IMR-90 (cell line): ENCODE measurements around the gene PRKCA. TPM values are rescaled to one million over a fixed set of nuclear protein-coding genes. Genes with fewer than 3 reads are reported as not detected.

Experiments used
- ATAC-seq: fragments of 200-7000 bp; cut with Tn5 transposase; 2 replicates; pipeline ENCODE4 v1.9.1; 2020; ENCODE audit warnings: low read depth, mild to moderate bottlenecking, moderate library complexity
- BruUV-seq: library from RNA; stranded (reverse); fragments of 400-500 nt; replicated peaks from 2 replicates; lab custom pipeline; 2021; lab: Mats Ljungman, UMichigan
- CTCF ChIA-PET: fragments of 300-600 bp; formaldehyde crosslinking; extraction: SDS; loops from one replicate; lab custom pipeline; 2021; ENCODE audit warnings: antibody characterized with exemption; lab: Yijun Ruan, JAX
- POLR2A ChIA-PET: fragments of 300-600 bp; sonication (Branson Sonifier 250); formaldehyde crosslinking; loops from one replicate; lab custom pipeline; 2022; ENCODE audit warnings: antibody characterized with exemption; ENCODE audit not compliant: unreplicated experiment; lab: Charles Lee
- DNase-seq: peaks from one replicate; pipeline ENCODE4 v3.0.0; 2013
- H2AFZ ChIP-seq: replicated peaks from 2 replicates; pipeline ENCODE3; 2013; ENCODE audit warnings: low read length, mild to moderate bottlenecking; ENCODE audit not compliant: poor library complexity
- H2AK5ac ChIP-seq: 2 replicates; pipeline ENCODE4 v1.6.1; 2013; ENCODE audit warnings: low read depth, low read length, inconsistent platforms
- H2AK9ac ChIP-seq: replicated peaks from 2 replicates; pipeline ENCODE3; 2013; ENCODE audit warnings: mild to moderate bottlenecking, low read depth, low read length, moderate library complexity; ENCODE audit not compliant: poor library complexity
- H2BK120ac ChIP-seq: 2 replicates; pipeline ENCODE4 v1.6.1; 2013; ENCODE audit warnings: low read depth, low read length, inconsistent platforms
- H2BK15ac ChIP-seq: 3 replicates; pipeline ENCODE4 v1.6.1; 2013; ENCODE audit warnings: low read depth, low read length, inconsistent platforms
- H2BK20ac ChIP-seq: 2 replicates; pipeline ENCODE4 v1.6.1; 2013; ENCODE audit warnings: low read depth, mild to moderate bottlenecking, inconsistent platforms, low read length, moderate library complexity
- H2BK5ac ChIP-seq: 2 replicates; pipeline ENCODE4 v1.6.1; 2013; ENCODE audit warnings: mild to moderate bottlenecking, low read depth, low read length, inconsistent platforms; ENCODE audit not compliant: poor library complexity, severe bottlenecking
- H3K14ac ChIP-seq: replicated peaks from 2 replicates; pipeline ENCODE4 v1.6.1; 2013; ENCODE audit warnings: low read depth, low read length, inconsistent platforms
- H3K18ac ChIP-seq: 2 replicates; pipeline ENCODE4 v1.6.1; 2013; ENCODE audit warnings: low read depth, low read length, control low read depth
- H3K23ac ChIP-seq: 2 replicates; pipeline ENCODE4 v1.6.1; 2013; ENCODE audit warnings: low read depth, low read length, inconsistent platforms
- H3K27ac ChIP-seq: 2 replicates; pipeline ENCODE4 v1.5.1; 2013; ENCODE audit warnings: mild to moderate bottlenecking, control low read depth, low read length; ENCODE audit not compliant: insufficient read depth
- H3K27me3 ChIP-seq: 2 replicates; pipeline ENCODE4 v1.6.1; 2013; ENCODE audit warnings: low read length; ENCODE audit not compliant: control insufficient read depth, insufficient read depth
- H3K36me3 ChIP-seq: 2 replicates; pipeline ENCODE4 v1.6.1; 2013; ENCODE audit warnings: low read length, mixed read lengths; ENCODE audit not compliant: control insufficient read depth, insufficient read depth
- H3K4ac ChIP-seq: 2 replicates; pipeline ENCODE4 v1.6.1; 2013; ENCODE audit warnings: low read depth, low read length, inconsistent platforms
- H3K4me1 ChIP-seq: 2 replicates; pipeline ENCODE4 v1.6.1; 2013; ENCODE audit warnings: low read length, mixed read lengths; ENCODE audit not compliant: control insufficient read depth, insufficient read depth
- H3K4me2 ChIP-seq: 2 replicates; pipeline ENCODE4 v1.6.1; 2013; ENCODE audit warnings: low read depth, mild to moderate bottlenecking, control low read depth, low read length, moderate library complexity
- H3K4me3 ChIP-seq: 2 replicates; pipeline ENCODE4 v1.5.1; 2013; ENCODE audit warnings: low read depth, mild to moderate bottlenecking, control low read depth, low read length, moderate library complexity; ENCODE audit not compliant: insufficient read depth
- H3K56ac ChIP-seq: 2 replicates; pipeline ENCODE4 v1.6.1; 2013; ENCODE audit warnings: low read length, inconsistent platforms; ENCODE audit not compliant: insufficient read depth; ENCODE audit errors: extremely low read depth
- H3K79me1 ChIP-seq, 2 experiments: 2 replicates each; pipeline ENCODE4 v1.6.1; 2013; ENCODE audit warnings: low read length in 2 of 2, inconsistent platforms in 1 of 2, low read depth in 1 of 2
- H3K9ac ChIP-seq: 2 replicates; pipeline ENCODE4 v1.6.1; 2013; ENCODE audit warnings: low read depth, low read length, control low read depth
- H3K9me1 ChIP-seq: 2 replicates; pipeline ENCODE4 v1.6.1; 2013; ENCODE audit warnings: low read length, inconsistent platforms; ENCODE audit not compliant: insufficient read depth
- H3K9me3 ChIP-seq: 2 replicates; pipeline ENCODE4 v1.6.1; 2013; ENCODE audit warnings: low read length; ENCODE audit not compliant: control insufficient read depth, insufficient read depth
- H4K20me1 ChIP-seq: 2 replicates; pipeline ENCODE4 v1.6.1; 2013; ENCODE audit warnings: low read length, inconsistent platforms; ENCODE audit not compliant: insufficient read depth
- H4K5ac ChIP-seq: 2 replicates; pipeline ENCODE4 v1.6.1; 2013; ENCODE audit warnings: mild to moderate bottlenecking, low read depth, low read length, control low read depth
- H4K8ac ChIP-seq, 2 experiments: 2 replicates each; pipeline ENCODE4 v1.6.1; 2013; ENCODE audit warnings: low read depth in 2 of 2, low read length in 2 of 2, control low read depth in 1 of 2, inconsistent platforms in 1 of 2
- H4K91ac ChIP-seq: 2 replicates; pipeline ENCODE4 v1.6.1; 2013; ENCODE audit warnings: low read depth, low read length, inconsistent platforms; ENCODE audit not compliant: insufficient read depth
- BHLHE40 ChIP-seq: fragments of 150-350 bp; IDR thresholded peaks from 2 replicates; pipeline ENCODE4 v1.6.1; 2016; ENCODE audit warnings: mild to moderate bottlenecking, low read depth, low read length
- CEBPB ChIP-seq: IDR thresholded peaks from 2 replicates; pipeline ENCODE4 v1.6.1; 2012; ENCODE audit warnings: low read depth, low read length, improper control_type of control experiment
- MAZ ChIP-seq: IDR thresholded peaks from 2 replicates; pipeline ENCODE4 v1.6.1; 2012; ENCODE audit warnings: low read depth, mild to moderate bottlenecking, low read length, improper control_type of control experiment, moderate library complexity, borderline replicate concordance
- RCOR1 ChIP-seq: IDR thresholded peaks from 2 replicates; pipeline ENCODE4 v1.6.1; 2012; ENCODE audit warnings: mild to moderate bottlenecking, low read length, improper control_type of control experiment; ENCODE audit not compliant: insufficient replicate concordance
- SMC3 ChIP-seq: fragments of 150-350 bp; IDR thresholded peaks from 2 replicates; pipeline ENCODE4 v1.6.1; 2016; ENCODE audit warnings: low read depth, mild to moderate bottlenecking, antibody characterized with exemption, low read length, moderate library complexity
- WGBS, 2 experiments: methylation state at CpG; one replicate each; pipeline versions ENCODE4 v1.1.5 to v1.1.7; 2013; ENCODE audit warnings: missing lambda C conversion rate in 2 of 2; ENCODE audit not compliant: insufficient read length in 1 of 2; ENCODE audit errors: extremely low coverage in 2 of 2; 5-methylcytosine and 5-hydroxymethylcytosine counted together
- dilution Hi-C: fragments of 300-500 bp; cut with HindIII; formaldehyde crosslinking; loops from one replicate; pipeline ENCODE4 v1.14.3; 2018; ENCODE audit warnings: low sequenced_read_pairs; ENCODE audit not compliant: unreplicated experiment
- in situ Hi-C: fragments of 300-500 bp; cut with MboI; formaldehyde crosslinking; loops from 3 replicates; pipeline ENCODE4 v1.14.3; 2019; ENCODE audit warnings: low sequenced_read_pairs, inconsistent platforms, mixed read lengths
- intact Hi-C: fragments of 100-400 bp; cut with micrococcal nuclease; formaldehyde crosslinking; loops from 2 replicates; pipeline ENCODE4 v1.10.0; 2022
- polyA plus RNA-seq, 3 experiments: library from polyadenylated mRNA; depleted of rRNA; stranded (reverse); fragments of >200 nt; gene quantifications; 2 replicates each; pipeline ENCODE4 v1.2.3, GENCODE V29; 2012; ENCODE audit warnings: low replicate concordance in 1 of 3
- total RNA-seq: library from RNA; depleted of rRNA; stranded (reverse); fragments of >200 nt; gene quantifications from 2 replicates; pipeline ENCODE4 v1.2.3, GENCODE V29; 2012
- TF ChIP-seq, protein P1 (sequence below): fragments of 150-350 bp; IDR thresholded peaks from 2 replicates; pipeline ENCODE4 v1.6.1; 2016; ENCODE audit warnings: low read depth, mild to moderate bottlenecking, low read length, moderate library complexity, borderline replicate concordance

The PRKCA gene
- total and polyA plus RNA-seq, 2 of the 4 experiments (the other 2 are of a cell fraction): 31.0 to 46.0 TPM

DNA sequence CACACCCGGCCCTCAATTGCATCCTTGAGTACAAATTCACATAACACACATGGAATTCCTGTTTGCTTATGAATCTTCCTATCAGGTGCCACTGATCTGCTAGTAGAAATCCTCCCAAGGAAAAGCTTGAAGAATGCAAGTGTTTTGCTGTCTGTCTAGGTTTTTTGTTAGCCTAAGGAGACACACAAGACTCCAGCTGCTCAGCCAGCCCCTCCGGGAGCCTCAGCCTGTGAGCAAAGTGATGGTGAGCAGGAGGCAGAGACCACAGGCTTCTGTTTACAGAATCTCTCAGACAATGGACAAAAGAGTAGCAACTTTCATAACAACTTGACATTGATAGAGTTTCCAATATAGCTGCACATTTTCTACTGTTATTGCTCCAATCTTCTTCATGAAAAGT is 18.4 kb upstream of the PRKCA start:
- H3K4me1 ChIP-seq: peaks cover 2% of the 10 kb centered on the region
- in situ Hi-C loops: no loop called here
- intact Hi-C loops: no loop called here
- H2BK5ac ChIP-seq: no peak overlapping the region
- peak overlapping the region; percentile 15 for H2AK9ac ChIP-seq
- H3K56ac ChIP-seq: no peak overlapping the region
- no peak overlapping the region for H3K4me2 ChIP-seq
- H3K9ac ChIP-seq: no peak overlapping the region
- BruUV-seq: no TSS peak
- dilution Hi-C loops: no loop called here
- 0 out of 2 replicates have a peak, but pooled peaks cover 3% of the 10 kb centered on the region for H3K9me1 ChIP-seq
- H2BK20ac ChIP-seq: no peak overlapping the region
- ChIA-PET POLR2A (interaction anchor here (0.6 to 0.7 kb wide), 2 partner anchors 11 to 492 kb away, joined by 9 to 13 read pairs; no protein-coding TSS in a partner anchor), CTCF (no interaction called here)
- TF ChIP-seq RCOR1 (no peak), MAZ (no peak), BHLHE40 (no peak), SMC3 (no peak), CEBPB (no peak)
- TF ChIP-seq, protein P1, sequence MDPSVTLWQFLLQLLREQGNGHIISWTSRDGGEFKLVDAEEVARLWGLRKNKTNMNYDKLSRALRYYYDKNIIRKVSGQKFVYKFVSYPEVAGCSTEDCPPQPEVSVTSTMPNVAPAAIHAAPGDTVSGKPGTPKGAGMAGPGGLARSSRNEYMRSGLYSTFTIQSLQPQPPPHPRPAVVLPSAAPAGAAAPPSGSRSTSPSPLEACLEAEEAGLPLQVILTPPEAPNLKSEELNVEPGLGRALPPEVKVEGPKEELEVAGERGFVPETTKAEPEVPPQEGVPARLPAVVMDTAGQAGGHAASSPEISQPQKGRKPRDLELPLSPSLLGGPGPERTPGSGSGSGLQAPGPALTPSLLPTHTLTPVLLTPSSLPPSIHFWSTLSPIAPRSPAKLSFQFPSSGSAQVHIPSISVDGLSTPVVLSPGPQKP: no peak
- no peaks in the 10 kb centered on the region for H3K36me3 ChIP-seq
- DNase-seq: peak; percentile 34
- no peak overlapping the region for H3K4me3 ChIP-seq
- H3K27me3 ChIP-seq: no peaks in the 10 kb centered on the region
- H2AK5ac ChIP-seq: no peak overlapping the region
- no peak overlapping the region for H4K8ac ChIP-seq
- H2BK15ac ChIP-seq: no peak overlapping the region
- no peaks in the 10 kb centered on the region for H3K79me1 ChIP-seq
- no peak overlapping the region for H2AFZ ChIP-seq
- H4K20me1 ChIP-seq: no peaks in the 10 kb centered on the region
- no peak overlapping the region for H4K91ac ChIP-seq
- no peak overlapping the region for H3K23ac ChIP-seq
- no peak overlapping the region for H3K14ac ChIP-seq
- H3K9me3 ChIP-seq: no peaks in the 10 kb centered on the region
- no peak overlapping the region for H3K4ac ChIP-seq
- no peak overlapping the region for H2BK120ac ChIP-seq
- H4K5ac ChIP-seq: no peak overlapping the region
- no peak; the same call in 1 of the 2 replicates for ATAC-seq
- H3K18ac ChIP-seq: no peak overlapping the region
- no peak overlapping the region for H3K27ac ChIP-seq
- no CpG with 5 or more reads among the region's 2 CpGs for WGBS, 2 experiments
